Activated CD8-positive, alpha-beta memory T cell treated with anti-CD3 and anti-CD28 coated beads, Interleukin-2, amount 50 U/mL, for 1 hour (primary cell): ENCODE data around the gene DACT2.
"Not testable (repeated sequence)": the region's sequence is repeated elsewhere in the genome, so short reads cannot be mapped to it uniquely, and the experiment has no call there.

Source experiments
- DNase-seq: peaks from one replicate; pipeline ENCODE4 v3.0.0-alpha.2; 2020; ENCODE audit errors: extremely low read depth

The DACT2 gene

GRCh38 chr6:168303982-168304751, 15.4 kb downstream of the DACT2 start:
- DNase-seq: no peak

GRCh38 chr6:168302534-168302933, 17.0 kb downstream of the DACT2 start:
- no peak for DNase-seq

DNA sequence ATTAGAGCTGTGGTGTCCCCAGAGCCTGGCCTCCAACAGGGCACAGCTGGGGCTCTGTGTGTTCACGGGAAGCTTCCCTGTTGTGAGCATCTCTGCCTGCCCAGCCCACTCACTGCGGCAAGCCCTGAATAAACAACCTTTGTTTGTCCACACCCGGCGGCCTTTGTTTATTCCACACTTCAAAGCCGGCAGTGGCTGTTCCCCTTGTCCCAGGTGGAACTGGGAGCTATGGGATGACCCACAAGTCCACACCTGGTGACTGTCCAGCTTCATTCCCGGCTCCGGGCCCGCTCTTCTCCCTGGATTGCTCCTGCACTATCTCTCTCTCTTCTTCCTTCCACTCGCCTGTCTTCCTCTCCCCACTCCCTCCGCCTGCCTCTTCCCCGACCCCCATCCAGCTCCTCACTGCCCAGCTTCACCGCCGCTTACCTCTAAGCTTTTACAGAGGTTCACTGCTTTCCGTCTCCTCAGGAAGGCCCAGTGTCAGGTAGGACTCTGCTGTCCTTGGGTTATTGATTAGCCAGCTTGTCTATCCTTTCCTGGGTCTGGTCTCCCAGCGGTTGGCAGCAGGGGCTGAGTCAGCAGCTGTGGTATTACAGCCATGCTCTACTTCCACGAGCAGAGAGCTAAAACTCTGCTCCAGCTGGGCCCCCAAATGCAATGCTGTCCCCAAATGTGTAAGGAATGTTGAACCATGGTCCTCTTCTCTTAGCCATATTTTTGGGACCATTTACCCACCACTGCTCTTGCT, 17.8 kb downstream of the DACT2 start:
- no peak for DNase-seq

GRCh38 chr6:168300975-168301647, 18.5 kb downstream of the DACT2 start:
- no peak for DNase-seq

GRCh38 chr6:168299541-168300511, 19.8 kb downstream of the DACT2 start:
- no peak for DNase-seq

GRCh38 chr6:168297643-168298042, 21.9 kb downstream of the DACT2 start:
- DNase-seq: no peak

GRCh38 chr6:168294901-168295300, 24.7 kb downstream of the DACT2 start:
- no peak for DNase-seq

DNA sequence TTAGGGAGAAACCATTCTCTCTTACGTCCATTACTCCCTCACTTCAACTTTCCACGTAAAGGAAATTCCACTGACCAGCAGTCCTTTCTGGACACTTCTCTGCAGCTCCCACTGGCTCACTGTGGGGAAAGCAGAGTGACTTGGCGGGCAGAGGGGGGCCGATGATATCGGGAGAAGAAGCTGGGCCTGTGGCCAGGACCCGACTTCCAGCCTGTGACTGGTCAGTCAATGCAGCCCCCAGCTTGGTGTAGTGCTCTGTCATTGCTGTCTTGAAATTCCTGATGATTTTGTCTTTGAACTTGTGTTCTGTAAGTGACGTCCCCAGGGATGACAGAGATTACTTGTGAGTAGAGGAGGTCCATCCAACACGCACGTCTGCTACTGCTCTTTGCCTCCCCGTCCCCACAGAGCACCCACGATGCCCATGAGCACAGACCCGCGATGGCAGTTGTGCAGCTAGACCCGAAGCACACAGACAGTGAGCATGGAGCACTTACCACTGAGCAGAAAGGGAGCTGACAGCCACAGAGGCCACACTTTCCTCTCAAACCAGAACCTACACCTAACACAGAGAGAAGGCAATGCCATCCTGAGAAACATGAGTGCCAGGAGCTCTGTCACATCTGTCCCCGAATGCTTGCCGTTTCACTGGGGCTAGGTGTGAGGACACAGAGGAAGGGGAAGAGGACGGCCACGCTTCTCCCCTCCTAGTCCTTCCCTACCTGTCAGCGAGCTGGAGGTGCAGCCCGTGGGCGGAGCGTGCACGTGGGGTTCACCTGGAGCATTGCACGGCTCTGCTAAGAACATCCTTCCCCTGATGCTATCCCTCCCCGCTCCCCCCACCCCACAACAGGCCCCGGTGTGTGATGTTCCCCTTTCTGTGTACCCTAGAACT, 25.7 kb downstream of the DACT2 start:
- no peak for DNase-seq

- DNase-seq: no peak
Measured at GRCh38 chr6:168292826-168293225, 26.8 kb downstream of the DACT2 start.

DNA sequence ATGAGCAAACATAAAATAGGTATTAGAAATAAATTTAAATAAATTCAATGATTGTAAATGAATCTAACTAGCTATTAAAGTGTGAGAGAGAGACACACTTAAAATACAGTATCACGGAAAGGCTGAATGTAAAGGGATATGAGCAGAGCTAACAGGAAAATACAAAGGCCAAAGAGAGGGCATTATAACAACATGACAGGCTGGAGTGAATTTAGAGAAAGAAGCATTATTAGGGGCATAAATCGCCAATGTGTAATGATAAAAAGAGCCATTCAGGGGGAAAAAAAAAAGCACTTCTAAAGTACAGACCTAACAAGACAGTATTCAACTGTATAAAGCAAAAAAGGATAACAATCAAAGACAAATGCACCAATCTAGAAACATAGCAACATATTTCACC, 28.1 kb downstream of the DACT2 start:
- DNase-seq: no peak

DNA sequence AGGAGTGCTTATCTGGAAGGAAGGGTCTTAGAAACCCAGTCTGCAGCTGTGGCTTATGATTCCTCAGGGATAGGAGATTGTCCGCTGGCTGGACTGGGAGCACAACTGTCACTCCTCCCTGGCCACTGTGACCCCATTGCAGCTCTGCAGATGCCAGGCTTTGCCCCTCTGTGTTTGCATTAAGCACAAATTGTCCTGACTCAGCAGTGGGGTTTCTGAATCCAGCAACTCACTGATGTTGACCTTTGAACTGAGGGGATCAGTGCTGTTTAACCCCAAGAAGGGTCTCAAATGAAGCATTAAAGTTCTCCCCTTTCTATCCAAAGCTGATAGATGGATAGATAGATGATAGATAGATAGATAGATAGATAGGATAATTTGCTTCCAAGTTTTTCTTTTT, 29.5 kb downstream of the DACT2 start:
- DNase-seq: no peak

- DNase-seq: no peak
Measured at GRCh38 chr6:168289571-168289962, 30.0 kb downstream of the DACT2 start.

GRCh38 chr6:168288781-168289570, 30.6 kb downstream of the DACT2 start:
- DNase-seq: no peak

- DNase-seq: not testable (repeated sequence)
Measured at GRCh38 chr6:168287460-168287859, 32.1 kb downstream of the DACT2 start.

DNA sequence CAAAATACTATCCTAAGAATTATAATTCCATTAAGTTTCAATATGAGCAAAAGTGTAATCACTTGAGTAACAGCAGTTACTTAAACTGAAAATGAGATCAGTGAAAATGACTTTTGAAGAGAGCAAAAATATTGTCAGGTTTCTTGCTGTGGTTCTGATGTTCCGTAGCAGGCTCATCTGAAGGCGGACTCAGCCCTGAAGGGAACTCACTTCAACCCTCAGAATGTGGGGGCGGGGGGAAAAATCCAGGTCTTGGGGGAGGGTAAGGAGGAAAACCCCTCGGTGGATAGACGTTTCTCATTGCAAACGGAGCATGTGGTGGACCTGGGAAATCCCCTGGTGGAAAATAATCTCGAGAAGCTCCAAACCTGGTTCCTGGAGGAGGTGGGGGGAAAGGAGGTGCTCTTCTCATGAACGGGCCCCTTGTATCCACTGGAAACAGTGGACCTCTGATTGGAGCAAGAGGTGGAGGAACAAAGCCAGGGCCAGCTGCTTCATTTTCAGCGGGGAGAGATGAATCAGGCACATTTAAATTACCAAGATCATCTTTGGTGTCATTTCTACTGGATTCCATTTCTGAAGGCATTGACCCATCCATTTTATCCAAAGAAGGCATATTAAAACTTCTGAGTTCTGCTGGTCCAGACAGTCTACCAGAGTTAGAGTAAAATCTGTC, 32.7 kb downstream of the DACT2 start:
- not testable (repeated sequence) for DNase-seq

DNA sequence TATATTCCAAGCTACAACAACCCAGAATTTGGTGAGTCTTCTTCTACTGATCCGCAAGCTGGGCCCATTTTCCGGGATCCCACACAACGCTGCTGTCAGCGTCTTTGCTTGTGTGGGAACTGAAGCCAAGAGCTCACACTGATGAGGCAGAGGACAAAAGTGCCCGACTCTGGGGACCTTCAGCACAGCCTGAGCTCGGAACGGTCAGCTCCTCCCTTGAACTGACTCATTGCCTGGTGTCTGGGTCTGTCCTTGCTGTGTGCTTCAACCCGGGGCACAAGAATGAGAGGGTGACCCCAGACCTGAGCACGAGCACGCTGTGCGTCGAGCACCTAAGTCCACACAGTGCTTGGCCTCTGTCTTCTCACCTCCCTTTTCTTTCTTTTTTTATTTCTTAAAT, 33.5 kb downstream of the DACT2 start:
- no peak for DNase-seq

DNA sequence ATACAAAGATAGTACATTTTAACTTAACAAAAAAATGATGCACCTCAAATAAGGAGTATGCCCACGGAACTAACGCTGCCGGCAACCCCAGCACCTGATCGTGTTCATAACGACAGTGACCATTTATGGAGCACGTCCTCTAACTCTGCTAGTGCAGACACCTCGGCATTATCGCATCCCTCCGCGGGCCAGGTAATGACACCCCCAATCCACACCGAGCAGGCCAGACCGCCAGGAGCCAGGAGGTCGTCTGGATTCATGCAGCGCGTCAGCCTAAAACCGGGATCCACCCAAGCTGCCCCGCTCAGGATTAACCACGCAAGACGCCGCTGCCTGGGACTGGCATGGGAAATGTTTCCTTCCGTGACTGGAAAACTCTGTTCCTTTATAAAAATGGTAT, 34.1 kb downstream of the DACT2 start:
- no peak for DNase-seq

DNA sequence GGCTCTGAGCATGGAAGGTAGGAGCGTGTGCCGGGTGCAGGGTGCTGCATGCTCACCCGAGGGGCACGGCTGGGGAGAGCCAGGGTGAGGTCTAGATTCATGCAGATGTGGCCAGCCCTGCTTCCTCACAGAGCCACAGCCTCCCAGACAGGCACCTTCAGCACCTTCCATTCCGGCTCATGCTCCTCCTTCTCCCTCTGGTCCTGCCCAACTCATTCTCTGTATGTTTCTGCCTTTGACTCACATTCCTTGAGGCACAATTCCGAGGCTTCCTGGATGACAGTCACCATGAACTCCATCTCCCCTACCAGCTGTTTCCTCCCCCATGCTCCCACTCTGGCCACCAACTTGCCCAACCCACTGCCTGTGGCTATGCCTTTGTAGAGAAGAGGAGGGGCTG, 35.4 kb downstream of the DACT2 start:
- DNase-seq: no peak

GRCh38 chr6:168283686-168284025, 35.9 kb downstream of the DACT2 start:
- DNase-seq: no peak
